ENCODE data around the gene MARCHF6. TPM values are rescaled to one million over a fixed set of nuclear protein-coding genes. Genes with fewer than 3 reads are reported as not detected.
"Not testable (repeated sequence)": the region's sequence is repeated elsewhere in the genome, so short reads cannot be mapped to it uniquely, and the experiment has no call there.

MARCHF6 gene
- total RNA-seq, 1 donor from 2014 or later, result 151 TPM

DNA sequence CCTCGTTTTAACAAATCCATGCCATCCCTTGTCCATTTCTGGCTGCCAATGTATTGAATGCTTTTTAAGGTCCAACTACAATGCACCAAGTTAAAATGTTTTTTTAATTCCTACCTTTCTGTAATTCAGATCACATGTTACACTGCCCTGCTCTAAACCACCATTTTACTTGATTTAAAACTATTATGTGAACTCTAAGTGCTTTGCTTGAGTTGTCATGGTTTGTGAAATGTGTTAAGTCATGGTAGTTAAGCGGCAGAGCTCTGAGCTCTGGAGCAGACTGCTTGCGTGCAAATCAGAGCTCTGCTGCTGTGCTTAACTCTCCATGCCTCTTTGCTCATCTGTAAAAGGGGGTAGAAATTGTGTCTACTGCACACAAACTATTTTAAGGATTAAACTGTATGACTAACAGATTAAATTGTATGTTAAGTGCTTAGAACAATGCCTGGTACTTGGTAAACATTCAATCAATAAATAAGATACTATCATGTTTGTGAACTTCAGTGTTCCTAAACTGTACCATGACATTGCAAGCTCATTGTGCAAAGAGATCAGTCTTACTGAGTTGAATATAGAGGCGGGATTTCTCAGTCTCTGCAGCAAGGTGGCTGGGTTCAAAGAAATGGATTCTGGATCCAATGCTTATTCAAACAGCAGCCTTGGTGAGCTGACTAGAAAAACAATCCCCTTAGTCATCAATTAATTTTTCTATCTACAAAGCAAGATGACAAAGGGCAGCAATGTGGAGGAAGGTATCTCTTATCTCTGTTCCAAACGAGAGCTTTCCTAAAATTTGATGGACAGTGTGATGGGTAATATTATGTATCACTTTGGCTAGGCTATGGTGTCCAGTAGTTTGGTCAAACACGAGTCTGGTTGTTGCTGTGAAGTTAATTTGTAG, 29.7 kb upstream of the MARCHF6 start:
- DNase-seq (ENCODE audit: low spot score), result no peak

GRCh38 chr5:10324518-10325370, 28.8 kb upstream of the MARCHF6 start:
- peak; percentile 12 for DNase-seq (ENCODE audit: low spot score)

- peak; percentile 20 for DNase-seq (ENCODE audit: low spot score)
Measured at GRCh38 chr5:10328323-10328722, 25.2 kb upstream of the MARCHF6 start.

DNA sequence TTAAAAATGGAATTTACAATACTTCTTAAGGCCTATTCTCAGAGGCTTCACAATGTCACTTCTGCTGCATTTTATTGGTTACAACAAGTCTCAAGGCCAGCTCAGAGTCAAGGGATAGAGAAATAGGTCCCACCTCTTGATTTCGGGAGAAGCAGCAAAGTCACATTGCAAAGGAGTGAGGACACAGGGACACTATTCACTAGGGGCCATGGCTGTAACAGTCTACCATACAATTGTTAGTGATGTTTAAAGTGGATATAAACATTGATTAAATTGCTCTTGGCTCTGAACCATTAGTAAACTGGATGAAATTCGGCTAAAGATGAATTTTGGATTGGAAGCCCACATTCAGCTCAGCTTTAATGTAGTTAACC, 24.1 kb upstream of the MARCHF6 start:
- DNase-seq (ENCODE audit: low spot score), result no peak

DNA sequence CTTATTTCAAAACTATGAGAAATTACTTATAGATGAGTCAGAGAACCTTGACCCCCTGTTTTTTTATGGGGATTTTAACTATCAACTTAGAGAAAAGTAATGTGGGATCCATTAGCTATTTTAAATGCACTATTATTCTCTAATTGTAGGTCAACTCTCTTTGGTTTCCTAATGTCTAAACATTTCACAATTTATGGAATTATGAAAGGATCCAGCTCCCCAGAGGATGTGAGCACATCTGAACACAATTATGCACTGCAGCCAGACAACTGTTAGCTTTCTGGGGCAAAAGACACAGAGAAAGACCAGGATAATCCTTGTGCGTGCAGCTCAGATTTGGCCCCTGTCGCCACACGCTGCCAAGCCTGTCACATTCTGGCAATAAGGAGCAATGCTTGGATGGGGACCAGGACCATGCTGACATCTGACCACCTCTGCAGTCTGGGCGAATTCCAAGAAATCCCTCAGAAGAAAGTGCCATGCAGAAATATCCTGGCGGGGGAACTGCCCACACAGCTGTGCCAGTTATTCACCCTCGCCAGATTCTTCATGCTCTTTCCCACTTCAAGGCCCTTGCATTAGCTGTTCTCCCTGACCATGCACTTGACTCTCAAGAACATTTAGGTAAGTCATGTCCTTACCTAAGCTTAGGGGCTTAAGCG, 23.5 kb upstream of the MARCHF6 start:
- DNase-seq (ENCODE audit: low spot score), result peak; percentile 61

GRCh38 chr5:10330511-10331230, 22.8 kb upstream of the MARCHF6 start:
- peak; percentile 41 for DNase-seq (ENCODE audit: low spot score)

DNA sequence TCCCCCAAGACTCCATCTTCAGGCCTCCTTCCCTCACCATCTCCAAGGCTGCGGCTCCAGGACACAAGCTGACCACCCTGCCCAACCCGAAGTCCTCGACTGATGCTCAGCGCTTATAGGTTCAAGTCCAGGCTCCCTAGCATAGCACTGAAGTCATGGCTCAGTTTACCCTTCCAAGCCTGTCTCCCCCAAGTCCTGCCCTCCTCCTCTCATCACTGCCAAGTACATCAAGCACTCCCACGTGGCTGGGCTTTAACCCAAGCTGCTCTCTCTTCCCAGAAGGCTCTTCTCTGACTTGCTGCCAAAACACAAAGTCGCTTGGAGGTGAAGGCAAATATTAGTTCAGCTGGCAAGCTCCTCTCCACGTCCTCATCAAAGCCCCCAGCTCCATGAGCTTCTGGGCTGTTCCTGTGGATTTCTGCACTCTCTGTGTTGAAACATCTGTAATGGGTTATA, 22.1 kb upstream of the MARCHF6 start:
- DNase-seq (ENCODE audit: low spot score), result peak; percentile 81

GRCh38 chr5:10332301-10332700, 21.2 kb upstream of the MARCHF6 start:
- DNase-seq (ENCODE audit: low spot score), result no peak

- DNase-seq (ENCODE audit: low spot score), result no peak
Measured at GRCh38 chr5:10333154-10334006, 20.1 kb upstream of the MARCHF6 start.

GRCh38 chr5:10334831-10335230, 18.7 kb upstream of the MARCHF6 start:
- no peak for DNase-seq (ENCODE audit: low spot score)

DNA sequence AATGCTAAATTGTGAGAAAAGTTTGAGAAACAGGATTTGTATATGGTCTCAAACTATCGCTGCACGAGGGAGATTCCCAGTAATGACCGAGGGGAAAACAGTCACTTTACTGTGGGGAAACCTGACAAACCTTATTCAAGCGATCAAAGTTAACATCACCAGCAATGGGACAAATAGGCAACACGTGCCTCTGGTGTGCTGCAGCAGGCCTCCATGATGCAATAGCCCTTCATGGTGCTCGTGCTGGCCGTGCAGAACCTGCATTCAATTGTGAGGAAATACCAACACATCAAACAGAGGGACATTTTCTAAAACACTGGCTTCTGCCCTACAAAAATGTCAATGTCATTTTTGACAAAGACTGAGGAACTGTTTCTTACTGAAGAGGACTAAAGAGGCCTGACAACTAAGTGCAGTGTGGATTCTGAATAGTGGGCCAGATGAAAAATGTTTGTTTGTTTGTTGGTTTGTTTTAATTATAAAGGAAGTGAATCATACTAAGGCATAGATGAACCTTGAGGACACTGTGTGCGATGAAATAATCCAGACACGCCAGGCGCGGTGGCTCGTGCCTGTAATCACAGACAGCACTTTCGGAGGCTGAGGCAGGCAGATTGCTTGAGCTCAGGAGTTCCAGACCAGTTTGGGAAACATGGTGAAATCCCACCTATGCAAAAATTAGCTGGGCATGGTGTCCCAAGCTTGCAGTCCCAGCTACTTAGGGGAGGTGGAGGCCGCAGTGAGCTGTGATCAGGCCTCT, 17.6 kb upstream of the MARCHF6 start:
- DNase-seq (ENCODE audit: low spot score), result no peak

GRCh38 chr5:10337107-10337506, 16.4 kb upstream of the MARCHF6 start:
- no peak for DNase-seq (ENCODE audit: low spot score)

DNA sequence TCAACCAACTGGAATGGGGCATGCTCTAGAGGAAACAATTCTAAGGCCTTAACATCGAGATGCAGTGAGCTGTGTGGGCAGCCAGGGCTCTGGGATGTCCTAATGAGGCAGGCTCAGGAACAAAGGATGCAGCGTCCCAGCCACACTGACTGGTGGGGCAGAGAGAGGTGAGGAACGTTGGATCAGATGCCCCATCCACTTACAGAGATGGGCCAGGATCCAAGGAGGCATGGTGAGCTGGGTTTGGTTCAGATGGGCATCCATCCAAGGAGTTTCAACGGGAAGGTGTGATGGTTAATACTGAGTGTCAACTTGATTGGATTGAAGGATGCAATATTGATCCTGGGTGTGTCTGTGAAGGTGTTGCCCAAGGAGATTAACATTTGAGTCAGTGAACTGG, 15.5 kb upstream of the MARCHF6 start:
- no peak for DNase-seq (ENCODE audit: low spot score)

DNA sequence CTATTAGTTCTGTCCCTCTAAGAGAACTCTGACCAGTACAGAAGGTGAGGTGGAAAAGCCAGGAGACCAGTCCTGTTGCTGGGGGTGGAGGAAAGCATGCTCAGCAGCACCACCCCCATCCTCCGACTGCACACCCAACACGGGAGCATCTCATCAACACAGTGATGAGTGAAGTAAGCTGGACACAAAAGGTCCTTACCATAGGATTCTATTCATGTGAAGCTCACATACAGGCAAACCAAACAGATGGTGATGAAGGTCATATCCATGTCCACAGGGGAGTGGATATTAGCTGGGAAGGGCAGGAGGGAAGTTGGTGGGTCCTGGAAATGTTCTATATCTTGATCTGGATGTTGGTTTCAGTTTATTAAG, 14.8 kb upstream of the MARCHF6 start:
- DNase-seq (ENCODE audit: low spot score), result no peak

- no peak for DNase-seq (ENCODE audit: low spot score)
Measured at GRCh38 chr5:10339058-10339811, 14.3 kb upstream of the MARCHF6 start.

DNA sequence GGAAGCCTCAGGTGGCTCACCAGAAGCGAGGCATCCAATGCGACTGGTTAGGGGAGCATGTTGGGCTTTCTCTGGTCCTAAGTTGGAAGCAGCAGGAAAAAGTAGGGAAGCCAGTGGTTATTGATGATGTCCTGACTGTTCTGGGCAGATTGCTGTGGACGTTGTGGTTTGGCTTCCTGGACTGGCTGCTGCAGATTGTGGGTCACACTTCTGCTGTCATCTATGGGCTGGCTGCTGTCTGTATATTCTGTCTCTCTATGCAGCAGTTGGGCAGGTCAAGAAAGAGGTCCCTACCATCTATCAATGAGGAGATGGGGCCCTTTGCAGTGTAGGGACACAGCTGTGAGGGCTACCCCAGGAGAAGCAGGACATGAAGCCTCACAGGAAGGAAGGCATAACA, 13.5 kb upstream of the MARCHF6 start:
- no peak for DNase-seq (ENCODE audit: low spot score)

DNA sequence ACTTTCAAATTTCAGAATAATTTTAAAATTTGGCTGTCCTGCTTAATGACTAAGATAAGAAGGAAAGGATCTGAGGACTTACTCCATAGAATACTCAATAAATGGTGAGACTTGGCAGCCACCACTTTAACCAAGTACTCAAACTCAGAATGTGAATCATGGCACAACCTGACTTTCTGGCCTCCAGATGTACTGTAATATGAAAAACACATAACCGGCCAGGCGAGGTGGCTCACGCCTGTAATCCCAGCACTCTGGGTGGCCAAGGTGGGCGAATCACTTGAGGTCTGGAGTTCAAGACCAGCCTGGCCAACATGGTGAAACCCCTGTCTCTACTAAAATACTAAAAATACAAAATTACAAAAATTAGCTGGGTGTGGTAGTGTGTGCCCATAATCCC, 10.0 kb upstream of the MARCHF6 start:
- no peak for DNase-seq (ENCODE audit: low spot score)

DNA sequence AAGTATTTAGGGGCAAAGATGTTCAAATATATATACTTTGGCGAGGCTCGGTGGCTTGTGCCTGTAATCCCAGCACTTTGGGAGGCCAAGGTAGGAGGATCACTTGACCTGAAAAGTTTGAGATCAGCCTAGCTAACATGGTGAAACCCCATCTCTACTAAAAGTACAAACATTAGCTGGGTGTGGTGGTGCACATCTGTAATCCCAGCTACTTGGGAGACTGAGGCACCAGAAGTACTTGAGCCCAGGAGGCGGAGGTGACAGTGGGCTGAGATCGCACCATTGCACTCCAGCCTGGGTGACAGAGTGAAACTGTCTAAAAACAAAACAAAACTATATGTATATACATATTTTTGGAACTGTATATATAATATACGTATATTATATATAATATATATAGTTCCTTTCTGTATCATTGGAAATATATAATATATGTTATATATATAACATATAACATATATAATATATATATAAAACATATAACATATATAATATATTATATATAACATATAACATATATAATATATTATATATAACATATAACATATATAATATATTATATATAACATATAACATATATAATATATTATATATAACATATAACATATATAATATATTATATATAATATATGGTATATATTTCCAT, 8.9 kb upstream of the MARCHF6 start:
- not testable (repeated sequence) for DNase-seq (ENCODE audit: low spot score)

DNA sequence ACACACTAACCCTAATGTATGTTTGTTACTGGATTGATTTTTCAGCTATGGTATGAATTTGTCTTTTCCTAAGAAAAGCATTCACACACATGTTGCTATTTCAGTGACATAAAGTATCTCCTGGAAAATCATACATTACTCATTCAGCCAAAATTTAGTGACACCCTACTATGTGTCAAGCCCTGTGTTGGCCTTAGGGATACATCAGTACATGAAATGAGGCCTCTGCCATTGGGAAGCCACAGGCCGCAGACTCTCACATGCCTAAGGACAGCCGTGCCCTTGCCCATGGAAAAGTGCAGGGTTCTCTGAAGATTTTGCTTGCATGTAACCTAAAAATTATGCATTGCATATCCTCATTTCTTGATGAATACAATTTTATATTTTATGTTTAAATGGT, 5.2 kb upstream of the MARCHF6 start:
- DNase-seq (ENCODE audit: low spot score), result no peak
